Measurements from ENCODE around the gene GRN. TPM values are rescaled to one million over a fixed set of nuclear protein-coding genes. Genes with fewer than 3 reads are reported as not detected.

GRN gene
- polyA plus RNA-seq, 2 of the 4 experiments (the other 2 are of a cell fraction): 111 to 197 TPM

- Histone ChIP-seq H3K4me1 (peaks cover 20% of the 10 kb centered on the region), H3K4me3 (no peak overlapping the region), H3K9me3 (no peaks in the 10 kb centered on the region), H3K27ac (no peak overlapping the region), H3K4me2 (no peak overlapping the region)
- DNase-seq (ENCODE audit: low read depth in 1 of 2, low spot score in 1 of 2): no peak
- POLR2A ChIA-PET: interaction anchor here (0.5 to 0.6 kb wide), 2 partner anchors 192 to 294 kb away, joined by 3 read pairs; partner anchors contain the start of gene LSM12
- CTCF ChIA-PET: interaction anchor here (0.8 to 11.1 kb wide), 11 partner anchors 8 to 173 kb away, joined by 3 to 179 read pairs (median 10); partner anchors contain the start of gene GRN
- TF ChIP-seq KDM1A (IDR thresholded peaks at IDR 0.05; ENCODE audit: low read depth): 0 out of 2 replicates have a peak, but pooled peaks have one; percentile 47
- no peak for TF ChIP-seq NFE2L2 (conservative IDR thresholded peaks at IDR 0.05; ENCODE audit: low read length)
- WGBS (ENCODE audit: missing lambda C conversion rate): 65% methylated on average over 6 of the region's 6 CpGs
- ATAC-seq: no peak
- no peak for FAIRE-seq
Observed at GRCh38 chr17:44360144-44360533, 15.0 kb downstream of the GRN start.

GRCh38 chr17:44360826-44361225, 15.7 kb downstream of the GRN start:
- FAIRE-seq (no peak), ATAC-seq (no peak), DNase-seq (ENCODE audit: low read depth in 1 of 2, low spot score in 1 of 2) (no peak)
- Histone ChIP-seq H3K9me3 (no peaks in the 10 kb centered on the region), H3K4me3 (no peak overlapping the region), H3K4me1 (peaks cover 20% of the 10 kb centered on the region), H3K27ac (no peak overlapping the region), H3K4me2 (no peak overlapping the region)
- POLR2A ChIA-PET: no interaction called here
- whole genome bisulfite sequencing (ENCODE audit: missing lambda C conversion rate): 73% methylated on average over 5 of the region's 5 CpGs
- CTCF ChIA-PET: interaction anchor here (0.9 to 11.1 kb wide), 11 partner anchors 9 to 172 kb away, joined by 3 to 179 read pairs (median 10); partner anchors contain the start of gene GRN
- TF ChIP-seq CBX8 (IDR thresholded peaks at IDR 0.05) (no peak), HDAC2 (IDR thresholded peaks at IDR 0.05) (no peak)

- Histone ChIP-seq H3K4me3 (no peak overlapping the region), H3K9me3 (no peaks in the 10 kb centered on the region), H3K4me2 (0 out of 3 replicates have a peak overlapping the region, but pooled peaks have one; percentile 97), H3K4me1 (peaks cover 20% of the 10 kb centered on the region), H3K27ac (no peak overlapping the region)
- FAIRE-seq (no peak), ATAC-seq (0 out of 6 replicates have a peak, but pooled peaks of 1 of the 2 experiments have one; percentile 5), DNase-seq (ENCODE audit: low read depth in 1 of 2, low spot score in 1 of 2) (no peak)
- CTCF ChIA-PET: interaction anchor here (0.9 to 11.1 kb wide), 16 partner anchors 10 to 418 kb away, joined by 3 to 179 read pairs (median 9); partner anchors contain the start of gene GRN
- POLR2A ChIA-PET: no interaction called here
- 76% methylated on average over 11 of the region's 11 CpGs for WGBS (ENCODE audit: missing lambda C conversion rate)
- peak; percentile 75 for TF ChIP-seq MAFK (IDR thresholded peaks at IDR 0.05; ENCODE audit: partially characterized antibody)
- no peak for TF ChIP-seq ATOH8 (CRISPR knock-in tag; IDR thresholded peaks at IDR 0.05; ENCODE audit: low read depth)
- TF ChIP-seq RNF2 (IDR thresholded peaks at IDR 0.05; ENCODE audit: borderline replicate concordance, low read depth): no peak
- TF ChIP-seq HEYL (CRISPR knock-in tag; IDR thresholded peaks at IDR 0.05): no peak
Observed at GRCh38 chr17:44361292-44362260, 16.5 kb downstream of the GRN start.

- FAIRE-seq: no peak
- ChIA-PET POLR2A (no interaction called here), CTCF (interaction anchor here (0.8 to 11.1 kb wide), 19 partner anchors 11 to 417 kb away, joined by 3 to 179 read pairs (median 3); partner anchors contain the start of gene GRN)
- Histone ChIP-seq H3K4me1 (peaks cover 20% of the 10 kb centered on the region), H3K9me3 (no peaks in the 10 kb centered on the region), H3K4me2 (peak overlapping the region; percentile 97), H3K27ac (peak overlapping the region in 1 of 2 experiments; percentile 92; a peak in 3 of 6 replicates), H3K4me3 (peak overlapping the region; percentile 77)
- DNase-seq (ENCODE audit: low read depth in 1 of 2, low spot score in 1 of 2): no peak
- peak in 1 of 2 experiments; percentile 52; a peak in 3 of 6 replicates for ATAC-seq
- TF ChIP-seq POLR2AphosphoS2 (conservative IDR thresholded peaks at IDR 0.05; ENCODE audit: low read length): no peak
- no peak for TF ChIP-seq JUN (IDR thresholded peaks at IDR 0.05)
- no peak for TF ChIP-seq CBX2 (IDR thresholded peaks at IDR 0.05; ENCODE audit: borderline replicate concordance, low read depth)
- TF ChIP-seq HES2 (IDR thresholded peaks at IDR 0.05): no peak
- TF ChIP-seq NPAS2 (CRISPR knock-in tag; IDR thresholded peaks at IDR 0.05; ENCODE audit: borderline replicate concordance): no peak
- no peak for TF ChIP-seq HDAC2 (IDR thresholded peaks at IDR 0.05)
- no peak for TF ChIP-seq CBX8 (IDR thresholded peaks at IDR 0.05)
- TF ChIP-seq PBX3 (IDR thresholded peaks at IDR 0.05): no peak
- no peak for TF ChIP-seq EHF (CRISPR knock-in tag; IDR thresholded peaks at IDR 0.05)
- no peak for TF ChIP-seq FOSB (CRISPR knock-in tag; IDR thresholded peaks at IDR 0.05)
- 38% methylated on average over 6 of the region's 11 CpGs for WGBS (ENCODE audit: missing lambda C conversion rate)
Observed at GRCh38 chr17:44362459-44362948, 17.4 kb downstream of the GRN start.

Data from A549 (cell line).